Measurements from ENCODE around the gene FLYWCH2. TPM values are rescaled to one million over a fixed set of nuclear protein-coding genes. Genes with fewer than 3 reads are reported as not detected.

Gene FLYWCH2
- total and polyA plus RNA-seq, 9 of the 15 experiments (the other 6 are each of a cell fraction or from before 2014, with no cell fraction given) = 0.70 to 55.5 (median 7.6) TPM

DNA sequence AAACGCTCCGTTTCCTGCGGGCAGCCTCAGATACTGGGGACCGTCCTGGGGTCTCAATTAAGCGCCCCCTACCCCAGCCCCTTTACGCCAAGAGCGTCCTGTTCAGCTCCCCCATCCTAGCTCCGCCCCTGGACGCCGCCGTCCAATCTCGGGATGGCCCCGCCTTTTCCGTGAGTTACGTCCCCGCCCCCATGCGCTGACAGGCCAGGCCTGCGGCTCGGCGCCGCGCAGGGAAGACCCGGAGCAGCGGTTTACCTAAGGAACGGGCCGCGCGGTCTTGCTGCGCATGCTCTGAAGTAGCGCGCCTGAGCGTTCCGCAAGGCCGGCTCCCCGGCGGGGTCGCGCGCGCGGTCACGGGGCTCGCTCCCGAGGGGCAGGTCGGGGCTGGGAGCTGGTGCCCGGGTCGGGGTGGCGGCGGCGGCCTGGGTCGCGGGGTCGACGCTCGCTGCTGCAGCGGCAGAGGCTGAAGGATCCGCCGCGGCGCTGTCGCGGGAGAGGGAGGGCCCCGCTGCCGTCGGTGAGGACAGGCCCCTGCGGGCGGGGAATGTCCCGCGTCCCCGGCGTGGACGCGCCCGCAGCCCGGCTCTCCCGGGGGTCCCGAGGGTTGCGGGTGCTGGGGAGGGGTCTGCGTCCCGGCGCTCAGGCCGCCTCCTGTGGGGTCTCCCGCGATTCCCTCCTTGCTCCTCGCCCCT is 28.8 kb downstream of the FLYWCH2 start, which contains the start of gene FLYWCH1 (continued):
- TF ChIP-seq, protein P1, sequence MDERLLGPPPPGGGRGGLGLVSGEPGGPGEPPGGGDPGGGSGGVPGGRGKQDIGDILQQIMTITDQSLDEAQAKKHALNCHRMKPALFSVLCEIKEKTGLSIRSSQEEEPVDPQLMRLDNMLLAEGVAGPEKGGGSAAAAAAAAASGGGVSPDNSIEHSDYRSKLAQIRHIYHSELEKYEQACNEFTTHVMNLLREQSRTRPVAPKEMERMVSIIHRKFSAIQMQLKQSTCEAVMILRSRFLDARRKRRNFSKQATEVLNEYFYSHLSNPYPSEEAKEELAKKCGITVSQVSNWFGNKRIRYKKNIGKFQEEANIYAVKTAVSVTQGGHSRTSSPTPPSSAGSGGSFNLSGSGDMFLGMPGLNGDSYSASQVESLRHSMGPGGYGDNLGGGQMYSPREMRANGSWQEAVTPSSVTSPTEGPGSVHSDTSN (CRISPR knock-in tag; IDR thresholded peaks at IDR 0.05; ENCODE audit: low read depth) = 0 out of 2 replicates have a peak, but pooled peaks have one; percentile 34
- TF ChIP-seq, protein P1 (tag; conservative IDR thresholded peaks at IDR 0.05; ENCODE audit: low read depth) = peak; percentile 23; the same call in 1 of the 2 replicates
- TF ChIP-seq MCM7 (IDR thresholded peaks at IDR 0.05) (no peak), RBM14 (IDR thresholded peaks at IDR 0.05; ENCODE audit: borderline replicate concordance, insufficient read depth, low read depth, low read length) (no peak), GABPB2 (CRISPR knock-in tag; conservative IDR thresholded peaks at IDR 0.05) (no peak), POLR2H (tag; IDR thresholded peaks at IDR 0.05; ENCODE audit: low read depth) (peak; percentile 25; the same call in 1 of the 2 replicates), PCBP2 (IDR thresholded peaks at IDR 0.05; ENCODE audit: low read depth, low read length, poor library complexity, severe bottlenecking) (no peak), ZBTB17 (CRISPR knock-in tag; IDR thresholded peaks at IDR 0.05) (peak; percentile 69; the same call in 1 of the 2 replicates), PHB2 (IDR thresholded peaks at IDR 0.05; ENCODE audit: low read depth) (no peak), ZC3H8 (IDR thresholded peaks at IDR 0.05) (no peak), RBFOX2 (IDR thresholded peaks at IDR 0.05; ENCODE audit: low read depth, low read length) (peak; percentile 83), NFRKB (IDR thresholded peaks at IDR 0.05; ENCODE audit: low read depth) (no peak), GTF2E2 (tag; IDR thresholded peaks at IDR 0.05) (peak; percentile 45; the same call in 1 of the 2 replicates), JUND (IDR thresholded peaks at IDR 0.05; ENCODE audit: borderline replicate concordance, low read depth, low read length) (peak; percentile 50; the same call in 1 of the 2 replicates), JUND (tag; IDR thresholded peaks at IDR 0.05; ENCODE audit: borderline replicate concordance, low read depth, low read length) (peak; percentile 32; the same call in 1 of the 3 replicates)
- TF ChIP-seq, protein P2, sequence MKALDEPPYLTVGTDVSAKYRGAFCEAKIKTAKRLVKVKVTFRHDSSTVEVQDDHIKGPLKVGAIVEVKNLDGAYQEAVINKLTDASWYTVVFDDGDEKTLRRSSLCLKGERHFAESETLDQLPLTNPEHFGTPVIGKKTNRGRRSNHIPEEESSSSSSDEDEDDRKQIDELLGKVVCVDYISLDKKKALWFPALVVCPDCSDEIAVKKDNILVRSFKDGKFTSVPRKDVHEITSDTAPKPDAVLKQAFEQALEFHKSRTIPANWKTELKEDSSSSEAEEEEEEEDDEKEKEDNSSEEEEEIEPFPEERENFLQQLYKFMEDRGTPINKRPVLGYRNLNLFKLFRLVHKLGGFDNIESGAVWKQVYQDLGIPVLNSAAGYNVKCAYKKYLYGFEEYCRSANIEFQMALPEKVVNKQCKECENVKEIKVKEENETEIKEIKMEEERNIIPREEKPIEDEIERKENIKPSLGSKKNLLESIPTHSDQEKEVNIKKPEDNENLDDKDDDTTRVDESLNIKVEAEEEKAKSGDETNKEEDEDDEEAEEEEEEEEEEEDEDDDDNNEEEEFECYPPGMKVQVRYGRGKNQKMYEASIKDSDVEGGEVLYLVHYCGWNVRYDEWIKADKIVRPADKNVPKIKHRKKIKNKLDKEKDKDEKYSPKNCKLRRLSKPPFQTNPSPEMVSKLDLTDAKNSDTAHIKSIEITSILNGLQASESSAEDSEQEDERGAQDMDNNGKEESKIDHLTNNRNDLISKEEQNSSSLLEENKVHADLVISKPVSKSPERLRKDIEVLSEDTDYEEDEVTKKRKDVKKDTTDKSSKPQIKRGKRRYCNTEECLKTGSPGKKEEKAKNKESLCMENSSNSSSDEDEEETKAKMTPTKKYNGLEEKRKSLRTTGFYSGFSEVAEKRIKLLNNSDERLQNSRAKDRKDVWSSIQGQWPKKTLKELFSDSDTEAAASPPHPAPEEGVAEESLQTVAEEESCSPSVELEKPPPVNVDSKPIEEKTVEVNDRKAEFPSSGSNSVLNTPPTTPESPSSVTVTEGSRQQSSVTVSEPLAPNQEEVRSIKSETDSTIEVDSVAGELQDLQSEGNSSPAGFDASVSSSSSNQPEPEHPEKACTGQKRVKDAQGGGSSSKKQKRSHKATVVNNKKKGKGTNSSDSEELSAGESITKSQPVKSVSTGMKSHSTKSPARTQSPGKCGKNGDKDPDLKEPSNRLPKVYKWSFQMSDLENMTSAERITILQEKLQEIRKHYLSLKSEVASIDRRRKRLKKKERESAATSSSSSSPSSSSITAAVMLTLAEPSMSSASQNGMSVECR (CRISPR knock-in tag; IDR thresholded peaks at IDR 0.05) = peak; percentile 51; the same call in 1 of the 2 replicates
- TF ChIP-seq, protein P3, sequence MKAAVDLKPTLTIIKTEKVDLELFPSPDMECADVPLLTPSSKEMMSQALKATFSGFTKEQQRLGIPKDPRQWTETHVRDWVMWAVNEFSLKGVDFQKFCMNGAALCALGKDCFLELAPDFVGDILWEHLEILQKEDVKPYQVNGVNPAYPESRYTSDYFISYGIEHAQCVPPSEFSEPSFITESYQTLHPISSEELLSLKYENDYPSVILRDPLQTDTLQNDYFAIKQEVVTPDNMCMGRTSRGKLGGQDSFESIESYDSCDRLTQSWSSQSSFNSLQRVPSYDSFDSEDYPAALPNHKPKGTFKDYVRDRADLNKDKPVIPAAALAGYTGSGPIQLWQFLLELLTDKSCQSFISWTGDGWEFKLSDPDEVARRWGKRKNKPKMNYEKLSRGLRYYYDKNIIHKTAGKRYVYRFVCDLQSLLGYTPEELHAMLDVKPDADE (conservative IDR thresholded peaks at IDR 0.05; ENCODE audit: control insufficient read depth, low read depth, low read length) = 0 out of 2 replicates have a peak, but pooled peaks have one; percentile 37
- TF ChIP-seq, protein P4, sequence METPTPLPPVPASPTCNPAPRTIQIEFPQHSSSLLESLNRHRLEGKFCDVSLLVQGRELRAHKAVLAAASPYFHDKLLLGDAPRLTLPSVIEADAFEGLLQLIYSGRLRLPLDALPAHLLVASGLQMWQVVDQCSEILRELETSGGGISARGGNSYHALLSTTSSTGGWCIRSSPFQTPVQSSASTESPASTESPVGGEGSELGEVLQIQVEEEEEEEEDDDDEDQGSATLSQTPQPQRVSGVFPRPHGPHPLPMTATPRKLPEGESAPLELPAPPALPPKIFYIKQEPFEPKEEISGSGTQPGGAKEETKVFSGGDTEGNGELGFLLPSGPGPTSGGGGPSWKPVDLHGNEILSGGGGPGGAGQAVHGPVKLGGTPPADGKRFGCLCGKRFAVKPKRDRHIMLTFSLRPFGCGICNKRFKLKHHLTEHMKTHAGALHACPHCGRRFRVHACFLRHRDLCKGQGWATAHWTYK (CRISPR knock-in tag; IDR thresholded peaks at IDR 0.05) = peak; percentile 91
